ENCODE results near the gene ADARB2. TPM values are rescaled to one million over a fixed set of nuclear protein-coding genes. Genes with fewer than 3 reads are reported as not detected.

The ADARB2 gene
- total RNA-seq, 1 donor from 2014 or later = 0.80 TPM

DNA sequence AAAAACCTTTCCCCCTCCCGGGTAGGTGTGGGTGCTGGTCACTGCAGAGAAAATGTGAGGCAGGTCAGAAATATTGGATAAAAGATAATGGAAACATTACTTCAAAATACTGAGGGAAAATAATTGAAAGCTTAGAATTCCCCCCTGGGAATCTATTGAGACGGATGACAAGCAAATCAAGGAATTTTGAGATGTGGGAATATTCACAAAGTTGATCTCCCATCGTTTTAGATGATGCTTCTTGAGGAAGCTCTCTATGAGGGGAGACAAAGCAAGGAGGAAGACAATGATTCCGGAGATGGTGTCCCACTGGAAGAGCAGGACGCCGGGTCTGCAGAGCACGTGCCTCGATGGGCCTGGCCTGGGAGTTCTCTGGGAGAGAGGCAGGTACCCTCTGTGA lies 470.2 kb downstream of the ADARB2 start:
- TF ChIP-seq, protein P1, sequence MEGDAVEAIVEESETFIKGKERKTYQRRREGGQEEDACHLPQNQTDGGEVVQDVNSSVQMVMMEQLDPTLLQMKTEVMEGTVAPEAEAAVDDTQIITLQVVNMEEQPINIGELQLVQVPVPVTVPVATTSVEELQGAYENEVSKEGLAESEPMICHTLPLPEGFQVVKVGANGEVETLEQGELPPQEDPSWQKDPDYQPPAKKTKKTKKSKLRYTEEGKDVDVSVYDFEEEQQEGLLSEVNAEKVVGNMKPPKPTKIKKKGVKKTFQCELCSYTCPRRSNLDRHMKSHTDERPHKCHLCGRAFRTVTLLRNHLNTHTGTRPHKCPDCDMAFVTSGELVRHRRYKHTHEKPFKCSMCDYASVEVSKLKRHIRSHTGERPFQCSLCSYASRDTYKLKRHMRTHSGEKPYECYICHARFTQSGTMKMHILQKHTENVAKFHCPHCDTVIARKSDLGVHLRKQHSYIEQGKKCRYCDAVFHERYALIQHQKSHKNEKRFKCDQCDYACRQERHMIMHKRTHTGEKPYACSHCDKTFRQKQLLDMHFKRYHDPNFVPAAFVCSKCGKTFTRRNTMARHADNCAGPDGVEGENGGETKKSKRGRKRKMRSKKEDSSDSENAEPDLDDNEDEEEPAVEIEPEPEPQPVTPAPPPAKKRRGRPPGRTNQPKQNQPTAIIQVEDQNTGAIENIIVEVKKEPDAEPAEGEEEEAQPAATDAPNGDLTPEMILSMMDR (IDR thresholded peaks at IDR 0.05) = no peak
- Histone ChIP-seq H3K36me3 (no peaks in the 10 kb centered on the region), H3K27ac (no peak overlapping the region), H3K27me3 (ENCODE audit: low read depth) (no peaks in the 10 kb centered on the region), H3K4me3 (no peak overlapping the region), H3K9me3 (no peaks in the 10 kb centered on the region), H3K4me1 (no peaks in the 10 kb centered on the region)
- no peak for DNase-seq
- intact Hi-C loops (cut with DNase I) = no loop called here
- no peak for ATAC-seq

GRCh38 chr10:1266033-1266802 lies 471.1 kb downstream of the ADARB2 start:
- DNase-seq = no peak
- TF ChIP-seq, protein P1 (IDR thresholded peaks at IDR 0.05) = no peak
- H3K27ac ChIP-seq = no peak overlapping the region
- no peaks in the 10 kb centered on the region for H3K27me3 ChIP-seq (ENCODE audit: low read depth)
- H3K9me3 ChIP-seq = no peaks in the 10 kb centered on the region
- ATAC-seq = no peak
- no peaks in the 10 kb centered on the region for H3K36me3 ChIP-seq
- intact Hi-C loops (cut with DNase I) = no loop called here
- H3K4me1 ChIP-seq = no peaks in the 10 kb centered on the region
- H3K4me3 ChIP-seq = no peak overlapping the region

DNA sequence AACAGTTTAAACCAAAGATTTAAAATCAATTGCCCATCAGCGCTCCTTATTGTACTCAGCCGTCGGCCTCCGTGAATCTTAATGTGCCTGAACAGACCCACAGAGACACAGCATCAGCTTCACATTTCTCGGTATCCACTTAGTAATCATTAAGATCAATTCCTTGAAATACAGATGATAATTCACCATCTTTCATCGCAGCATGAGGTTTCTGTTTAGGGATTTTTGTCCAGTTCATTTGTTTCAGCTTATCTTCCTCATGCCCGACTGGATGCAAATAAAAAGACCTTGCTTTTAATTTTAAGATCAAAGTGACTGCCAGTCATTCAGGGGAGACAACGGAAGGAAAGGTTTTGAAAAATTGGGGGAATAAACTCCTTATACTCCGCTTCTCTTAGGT lies 473.3 kb downstream of the ADARB2 start:
- no peak overlapping the region for H3K4me3 ChIP-seq
- ATAC-seq = no peak
- no peaks in the 10 kb centered on the region for H3K36me3 ChIP-seq
- TF ChIP-seq, protein P1 (IDR thresholded peaks at IDR 0.05) = no peak
- H3K9me3 ChIP-seq = no peaks in the 10 kb centered on the region
- no peak for DNase-seq
- H3K4me1 ChIP-seq = no peaks in the 10 kb centered on the region
- H3K27ac ChIP-seq = no peak overlapping the region
- H3K27me3 ChIP-seq (ENCODE audit: low read depth) = no peaks in the 10 kb centered on the region
- intact Hi-C loops (cut with DNase I) = no loop called here

DNA sequence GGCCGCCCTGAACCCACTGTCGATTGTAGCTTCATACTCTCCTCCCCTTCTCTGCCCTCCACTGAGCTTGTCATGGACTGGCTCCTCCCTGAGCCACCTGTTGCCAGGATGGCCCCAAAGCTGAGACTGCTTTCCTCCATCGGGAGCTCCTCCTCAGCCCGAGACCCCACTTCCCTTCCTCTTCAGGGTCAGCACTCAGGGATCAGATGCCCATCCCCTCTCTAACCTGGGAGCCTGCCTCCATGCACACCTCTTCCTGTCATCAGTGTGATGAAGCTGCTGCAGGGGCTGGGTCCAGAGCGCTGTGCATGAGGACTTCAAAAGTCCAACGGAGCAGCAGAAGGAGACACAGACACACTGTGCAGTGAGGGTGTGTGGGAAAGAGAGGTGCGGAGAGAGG lies 480.1 kb downstream of the ADARB2 start:
- DNase-seq = no peak
- ATAC-seq = no peak
- TF ChIP-seq, protein P1 (IDR thresholded peaks at IDR 0.05) = no peak

DNA sequence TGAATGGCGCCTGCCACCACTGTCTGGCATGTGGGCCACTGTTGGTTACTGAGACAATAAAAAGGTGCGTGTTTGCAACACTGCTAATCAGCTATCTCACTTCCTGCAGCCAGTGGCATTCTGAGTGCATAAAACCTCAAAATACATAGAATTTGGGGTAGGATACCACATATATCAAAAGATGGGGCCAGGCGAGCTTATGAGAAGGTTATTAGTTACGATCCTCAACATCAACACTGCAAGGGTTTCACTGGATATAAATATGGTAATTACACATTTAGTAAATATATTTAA lies 480.9 kb downstream of the ADARB2 start:
- Histone ChIP-seq H3K4me3 (no peak overlapping the region), H3K9me3 (no peaks in the 10 kb centered on the region), H3K4me1 (no peaks in the 10 kb centered on the region), H3K27me3 (ENCODE audit: low read depth) (peaks cover 22% of the 10 kb centered on the region), H3K36me3 (no peaks in the 10 kb centered on the region), H3K27ac (no peak overlapping the region)
- ATAC-seq (no peak), DNase-seq (no peak)
- TF ChIP-seq, protein P1 (IDR thresholded peaks at IDR 0.05) = no peak
- intact Hi-C loops (cut with DNase I) = no loop called here

More for the DNA sequence above, 480.1 kb downstream of the ADARB2 start:
- Histone ChIP-seq H3K4me3 (no peak overlapping the region), H3K9me3 (no peaks in the 10 kb centered on the region), H3K27ac (no peak overlapping the region), H3K4me1 (no peaks in the 10 kb centered on the region), H3K27me3 (ENCODE audit: low read depth) (peaks cover 22% of the 10 kb centered on the region), H3K36me3 (no peaks in the 10 kb centered on the region)
- intact Hi-C loops (cut with DNase I) = no loop called here
